Left renal pelvis (tissue), 4 donors: ENCODE data around the gene SMC1A. TPM values are rescaled to one million over a fixed set of nuclear protein-coding genes. Genes with fewer than 3 reads are reported as not detected.
"Not testable (repeated sequence)": the region's sequence is repeated elsewhere in the genome, so short reads cannot be mapped to it uniquely, and the experiment has no call there.

Experiments
- DNase-seq, 4 donors: peaks; one replicate each; pipeline ENCODE4 v3.0.0-alpha.2; 2013; ENCODE audit warnings: low read depth in 4 of 4, low spot score in 3 of 4
- polyA plus RNA-seq, 4 donors: library from polyadenylated mRNA; unstranded; fragments of 120-200 nt; gene quantifications; one replicate each; pipeline ENCODE4 v1.2.1, GENCODE V29; 2013; ENCODE audit not compliant: insufficient read length in 4 of 4

The SMC1A gene
- 100 to 1,000 TPM in 2 of 4 donors, 10 to 100 TPM in 2; 85.5 to 115 (median 104) TPM for polyA plus RNA-seq

DNA sequence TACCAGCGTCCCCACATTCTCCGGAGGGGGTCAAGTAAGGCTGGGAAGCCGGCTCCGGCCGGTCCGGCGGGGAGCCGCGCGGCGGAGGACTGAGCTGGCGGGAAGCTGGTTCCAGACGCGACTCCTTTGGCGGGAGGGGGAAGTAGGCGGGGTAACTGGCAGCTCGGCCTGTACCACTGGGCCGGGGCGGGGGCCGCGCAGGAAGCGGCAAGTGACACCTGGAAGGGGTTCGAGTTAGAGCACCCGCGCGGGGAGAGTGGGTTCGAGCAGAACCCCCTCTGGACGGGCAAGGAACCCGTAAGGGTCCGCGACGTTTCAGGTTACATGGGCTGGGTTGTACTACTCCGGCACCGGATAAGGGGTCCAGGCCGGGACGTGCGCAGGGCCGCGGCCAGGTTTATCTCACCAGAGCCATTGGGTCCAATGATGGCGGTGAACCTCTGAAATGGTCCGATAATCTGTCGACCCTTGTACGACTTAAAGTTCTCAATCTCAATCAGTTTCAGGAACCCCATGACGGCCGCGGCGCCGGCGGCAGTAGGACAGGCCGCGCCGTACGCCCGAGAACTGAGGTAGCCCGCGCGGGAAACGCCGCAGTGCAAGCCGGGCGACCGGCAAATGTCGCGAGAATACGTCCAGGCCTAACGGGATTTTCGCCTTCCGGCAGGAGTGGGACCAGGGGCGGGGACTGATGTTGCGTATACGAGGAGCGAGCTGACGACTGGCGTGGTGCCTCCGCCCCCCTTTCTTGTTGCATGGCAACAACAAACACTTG, at the start of gene SMC1A:
SMC1A (minus strand) TSS at position 569 of the 775 bp plus-strand sequence; CDS start at position 515, 54 bp downstream.
- DNase-seq: peak; percentile 86 to 92 (median 88)

DNA sequence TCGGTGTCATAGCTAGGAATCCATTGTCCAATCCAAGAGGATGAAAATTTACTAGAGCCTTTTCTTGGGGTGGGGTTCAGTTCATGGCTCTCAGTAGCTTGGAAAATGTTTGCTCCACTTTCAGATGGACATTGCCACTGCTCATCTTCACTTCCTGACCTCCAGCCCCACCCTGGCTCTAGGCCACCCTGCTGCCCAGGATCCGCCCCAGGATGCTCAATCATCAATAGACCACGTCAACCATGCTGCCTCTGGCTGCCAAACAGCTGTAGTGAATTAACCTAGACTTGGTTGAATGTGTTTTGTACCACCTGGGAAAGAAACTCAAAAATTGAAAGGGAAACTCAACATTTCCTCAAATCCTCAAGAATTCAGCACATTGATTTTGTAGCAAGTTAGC, 48.9 kb upstream of the SMC1A start:
- DNase-seq: no peak

DNA sequence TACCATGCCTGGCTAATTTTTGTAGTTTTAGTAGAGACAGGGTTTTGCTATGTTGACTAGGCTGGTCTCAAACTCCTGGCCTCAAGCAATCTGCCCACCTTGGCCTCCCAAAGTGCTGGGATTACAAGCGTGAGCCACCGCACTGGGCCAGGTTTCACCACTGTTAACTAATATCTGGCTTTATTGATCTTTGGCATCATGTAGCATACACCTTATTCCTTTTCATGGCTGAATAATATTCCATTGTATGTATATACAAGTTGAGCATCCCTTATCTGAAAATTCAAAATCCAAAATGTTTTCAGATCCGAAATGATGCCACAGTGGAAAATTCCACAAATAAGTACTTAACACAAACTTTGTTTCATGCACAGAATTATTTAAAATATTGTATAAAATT, 46.2 kb upstream of the SMC1A start:
- not testable (repeated sequence) for DNase-seq

DNA sequence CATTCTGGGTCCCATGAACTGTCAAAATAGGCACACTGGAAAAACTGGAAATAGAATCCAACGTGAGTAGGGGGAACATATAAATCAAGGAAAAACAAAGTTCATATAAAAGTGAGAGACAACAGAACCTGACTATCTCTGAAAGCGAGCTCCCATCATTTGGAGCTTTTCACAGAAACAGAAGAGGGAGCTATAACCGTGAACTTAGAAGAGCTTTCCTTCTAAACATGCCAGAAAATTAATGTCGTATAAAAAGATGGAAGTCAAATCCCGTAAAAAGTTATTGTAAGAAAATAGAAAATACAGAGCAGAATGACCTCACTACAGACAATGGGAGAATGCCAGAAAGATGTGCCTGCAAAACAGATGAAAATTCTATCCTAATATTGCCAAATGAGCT, 35.6 kb upstream of the SMC1A start:
- no peak for DNase-seq

DNA sequence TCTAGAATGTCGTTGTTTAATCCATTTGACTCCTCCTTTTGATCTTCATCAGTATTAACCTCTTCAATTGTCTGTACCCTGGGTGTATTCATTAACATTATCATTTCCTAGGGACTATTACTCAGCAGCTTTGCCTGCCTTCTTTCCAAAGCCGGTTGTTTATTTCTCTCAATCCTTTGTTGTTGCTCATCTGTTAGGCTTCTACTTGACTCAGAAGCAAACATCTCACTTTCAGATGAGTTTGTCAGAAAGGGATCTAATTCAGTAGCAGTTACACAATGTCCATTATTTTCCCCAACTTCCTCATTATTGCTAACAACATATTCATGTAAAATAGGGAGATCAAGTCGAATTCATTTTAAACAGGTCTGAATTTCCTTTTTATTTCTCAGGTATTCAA, 33.8 kb upstream of the SMC1A start:
- DNase-seq: no peak

DNA sequence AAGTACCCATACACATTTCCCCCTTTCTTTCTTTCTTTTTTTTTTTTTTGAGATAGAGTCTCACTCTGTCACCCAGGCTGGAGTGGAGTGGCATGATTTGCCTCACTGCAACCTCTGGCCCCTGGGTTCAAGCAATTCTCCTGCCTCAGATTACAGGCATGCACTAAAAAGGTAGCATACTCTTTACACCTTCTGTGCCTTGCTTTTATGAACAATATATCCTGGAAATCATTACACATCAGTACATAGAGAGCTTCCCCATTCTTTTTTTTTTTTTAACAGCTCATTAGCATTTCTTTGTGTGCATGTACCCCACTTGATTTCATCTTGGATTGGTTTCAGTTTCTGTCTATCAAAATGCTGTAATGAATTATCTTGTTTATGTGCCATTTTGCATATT, 30.4 kb upstream of the SMC1A start:
- DNase-seq: no peak

DNA sequence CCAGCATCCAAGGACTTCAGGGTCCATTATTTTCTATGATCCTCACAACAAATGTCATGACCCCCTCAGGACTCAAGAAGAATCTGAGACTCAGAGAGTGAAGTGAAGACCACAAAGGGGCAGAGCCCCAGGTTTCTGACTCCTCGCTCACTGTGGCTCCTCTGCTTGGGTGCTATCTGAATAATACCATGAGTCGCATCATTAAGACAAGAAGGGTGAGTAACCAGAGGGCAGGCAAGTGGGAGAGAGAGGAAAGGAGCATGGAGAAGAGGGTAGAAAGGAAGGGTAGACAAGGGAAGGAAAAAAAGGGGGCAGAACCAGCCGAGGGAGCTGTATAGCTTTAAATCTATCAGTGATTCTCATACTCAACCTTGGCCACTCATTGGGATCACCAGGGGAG, 27.2 kb upstream of the SMC1A start:
- no peak for DNase-seq

DNA sequence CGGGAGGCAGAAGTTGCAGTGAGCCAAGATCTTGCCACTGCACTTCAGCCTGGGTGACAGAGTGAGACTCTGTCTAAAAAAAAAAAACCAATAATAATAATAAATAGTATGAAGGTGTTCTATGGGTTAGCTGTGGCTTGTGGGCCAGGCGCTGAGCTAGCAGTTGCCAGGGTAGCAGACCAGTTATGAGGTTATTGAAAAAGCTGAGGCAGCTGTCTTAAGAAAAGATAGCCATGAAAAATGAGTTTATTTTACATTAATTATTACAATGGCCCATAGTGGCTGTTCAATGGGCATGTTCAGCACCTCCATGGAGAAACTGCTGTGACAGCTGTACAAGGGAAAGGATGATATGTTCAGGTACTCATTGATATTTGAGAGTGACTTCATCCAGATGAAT, 25.0 kb upstream of the SMC1A start:
- DNase-seq: no peak

DNA sequence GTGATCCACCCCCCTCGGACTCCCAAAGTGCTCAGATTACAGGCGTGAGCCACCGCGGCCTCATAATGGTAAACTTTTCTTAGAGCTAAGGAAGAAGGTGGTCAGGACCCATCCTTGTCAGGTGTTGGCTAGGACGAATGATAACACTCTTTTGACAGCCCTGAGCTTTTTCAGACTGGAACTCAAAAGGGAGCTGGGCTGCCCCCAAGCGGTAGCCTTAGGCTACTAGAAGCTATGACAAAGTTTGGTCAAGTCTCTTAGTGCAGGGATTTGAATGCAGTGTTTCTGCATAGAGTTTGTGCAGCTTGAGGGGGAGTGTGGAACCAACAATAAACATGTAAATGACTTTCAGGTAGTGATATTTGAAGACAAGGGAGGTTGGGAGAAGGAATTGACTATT, 23.5 kb upstream of the SMC1A start:
- no peak for DNase-seq

DNA sequence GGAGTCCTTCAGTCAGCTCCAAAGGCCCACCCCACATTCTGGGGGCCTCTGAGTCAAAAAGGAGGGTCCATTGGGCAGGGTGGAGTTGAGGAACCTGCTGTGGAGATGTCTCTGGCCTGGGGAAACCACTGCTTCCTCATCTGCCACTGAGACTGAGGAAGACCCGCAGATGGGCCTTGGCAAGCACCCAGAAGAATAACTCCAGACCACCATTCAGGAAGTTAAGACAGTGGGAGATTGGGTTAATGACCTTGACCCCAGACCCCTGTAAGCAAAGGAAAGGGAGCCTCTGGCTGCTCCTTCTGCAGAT, 19.8 kb upstream of the SMC1A start:
- no peak for DNase-seq

DNA sequence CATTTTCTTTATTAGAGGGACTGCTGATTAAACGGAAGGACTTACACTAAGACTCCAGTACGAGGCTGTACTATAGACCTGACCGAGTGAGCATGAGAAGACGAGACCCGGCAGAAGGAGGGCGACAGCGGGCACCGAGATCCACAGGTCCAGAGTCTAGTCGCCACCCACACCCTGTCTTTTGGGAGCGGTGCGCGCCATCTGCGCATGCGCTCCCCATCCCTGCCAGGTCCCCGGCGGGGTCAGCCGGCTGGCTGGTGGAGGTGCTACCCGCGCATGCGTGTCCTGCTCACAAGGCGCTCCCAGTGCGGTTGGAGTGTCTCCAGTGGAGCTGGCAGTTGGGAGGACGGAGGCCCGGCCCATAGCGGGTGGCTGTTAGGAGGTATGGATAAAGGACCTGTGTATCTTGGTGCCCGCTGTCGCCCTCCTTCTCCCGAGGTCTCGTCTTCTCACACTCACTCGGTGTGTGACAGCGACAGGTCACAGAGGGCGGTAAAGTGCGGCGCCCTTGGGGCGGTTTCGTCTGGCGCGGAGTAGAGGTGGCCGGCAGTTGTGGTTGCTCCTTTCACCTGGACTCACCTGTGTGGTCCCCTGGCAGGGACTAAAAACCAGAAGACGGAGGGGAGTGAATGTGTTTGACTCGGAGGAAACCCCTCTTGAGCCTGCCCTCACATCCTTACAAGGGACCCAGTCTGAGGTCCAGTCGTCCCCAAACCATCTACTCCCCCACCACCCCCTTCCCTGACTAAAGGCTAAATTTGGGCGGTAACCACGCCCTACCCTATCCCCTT, 19.3 kb upstream of the SMC1A start:
- DNase-seq: no peak

DNA sequence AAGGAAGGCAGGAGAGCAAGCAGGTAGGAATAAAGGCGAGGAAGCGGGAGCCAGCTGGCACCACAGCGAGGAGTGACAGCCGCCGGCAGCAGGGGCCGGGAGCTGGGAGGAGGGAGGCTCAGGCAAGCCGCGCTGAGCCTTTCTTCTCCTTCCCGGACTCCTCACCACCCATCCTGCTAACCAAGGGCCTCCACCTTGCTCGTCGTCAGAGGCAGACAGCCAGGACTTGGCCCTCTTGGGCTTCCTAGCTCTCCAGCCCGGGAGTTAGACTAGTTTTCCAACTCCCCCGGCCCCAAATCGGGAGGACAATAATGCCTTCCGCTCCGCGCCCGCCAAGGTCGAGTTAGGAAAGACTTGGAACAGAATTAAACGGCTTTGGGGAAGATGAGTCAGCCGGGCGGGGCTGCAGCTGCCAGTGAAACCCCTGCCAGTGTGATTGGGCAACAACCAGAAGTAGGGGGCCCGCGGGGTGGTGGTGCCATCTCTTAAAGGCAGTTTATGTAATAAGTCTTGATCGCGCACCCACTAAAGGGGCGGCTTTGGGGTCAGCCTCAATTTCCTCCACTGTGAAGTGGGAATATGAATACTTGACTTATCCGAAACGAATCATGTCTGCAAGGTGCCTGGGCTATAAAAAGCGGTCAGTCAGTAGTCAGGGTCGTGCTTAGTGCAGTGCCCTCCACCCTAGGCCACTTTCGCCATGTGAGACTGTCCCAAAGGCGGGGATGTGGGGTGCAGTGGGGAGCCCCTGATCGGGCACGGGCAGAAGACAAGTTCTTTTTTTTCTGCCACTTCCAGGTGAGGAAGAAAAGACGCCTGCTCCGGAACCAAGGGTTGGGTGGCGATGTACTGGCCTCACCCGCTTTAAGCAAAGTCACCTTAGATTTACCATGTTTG, 18.4 kb upstream of the SMC1A start:
- no peak for DNase-seq

DNA sequence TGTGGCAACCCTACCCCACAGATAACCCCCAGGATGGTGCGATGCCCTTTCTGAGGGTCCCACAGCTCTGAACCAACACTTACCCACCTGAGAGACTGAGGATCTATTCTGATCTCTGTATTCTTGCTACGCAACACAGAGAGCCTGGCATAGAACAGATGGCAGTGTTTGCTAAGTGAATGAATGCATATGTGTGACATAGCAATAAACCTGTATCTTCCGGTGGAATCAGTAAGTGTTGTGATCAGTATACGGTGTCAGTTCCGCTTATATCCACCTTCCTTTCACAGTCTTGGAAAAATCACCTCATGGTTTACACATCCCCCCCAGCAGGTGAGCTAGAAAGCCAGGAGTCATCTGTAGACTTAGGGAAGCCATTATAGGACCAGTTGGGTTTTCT, 17.6 kb upstream of the SMC1A start:
- no peak for DNase-seq

DNA sequence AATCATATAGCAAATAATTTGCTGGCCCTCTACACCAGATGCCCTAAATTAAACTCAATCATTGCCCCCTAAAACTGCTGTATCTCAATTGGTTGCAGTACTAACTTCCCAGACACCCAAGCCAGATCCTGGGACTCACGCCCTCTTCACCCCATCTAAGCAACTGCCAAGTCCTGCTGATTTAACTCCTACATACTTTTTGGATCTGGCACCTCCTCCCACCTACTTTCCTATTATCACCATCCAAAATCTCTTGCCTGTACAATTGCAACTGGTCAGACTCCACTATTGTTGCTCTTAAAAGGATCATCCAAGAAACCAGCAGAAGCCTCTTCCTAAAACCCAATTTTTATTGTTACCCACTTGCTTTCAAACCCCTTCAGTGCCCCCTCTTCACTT, 16.4 kb upstream of the SMC1A start:
- no peak for DNase-seq

DNA sequence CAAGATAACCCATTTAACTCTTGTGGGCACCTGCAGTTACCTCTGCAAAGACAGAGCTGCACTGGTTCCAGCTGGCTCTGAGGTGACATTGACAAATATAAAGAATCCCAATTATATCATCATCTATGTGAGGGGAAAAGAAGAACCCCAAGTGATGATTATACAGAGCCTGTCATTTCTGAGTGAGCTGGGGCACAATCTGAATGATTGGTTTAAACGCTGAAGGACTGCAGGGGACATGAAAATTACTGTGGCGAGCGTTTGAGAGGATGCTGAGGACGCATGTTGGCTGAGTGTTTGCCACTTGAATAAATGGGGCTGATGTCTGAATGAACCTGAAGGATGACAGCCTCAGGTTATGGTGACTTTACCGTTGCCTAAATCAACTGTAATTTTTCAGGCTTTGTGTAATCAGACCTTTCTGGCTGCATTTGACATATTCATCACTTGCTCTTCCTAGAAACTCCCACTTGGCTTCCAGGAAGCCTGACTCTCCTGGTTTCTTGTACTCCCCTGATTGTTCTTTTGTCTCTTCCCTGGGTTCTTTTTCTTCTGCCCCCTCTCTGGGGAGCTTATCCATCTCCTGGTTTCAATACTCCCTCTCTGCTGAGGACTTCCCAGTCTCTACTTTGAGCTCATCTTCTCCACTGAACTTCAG, 15.8 kb upstream of the SMC1A start:
- DNase-seq: no peak

DNA sequence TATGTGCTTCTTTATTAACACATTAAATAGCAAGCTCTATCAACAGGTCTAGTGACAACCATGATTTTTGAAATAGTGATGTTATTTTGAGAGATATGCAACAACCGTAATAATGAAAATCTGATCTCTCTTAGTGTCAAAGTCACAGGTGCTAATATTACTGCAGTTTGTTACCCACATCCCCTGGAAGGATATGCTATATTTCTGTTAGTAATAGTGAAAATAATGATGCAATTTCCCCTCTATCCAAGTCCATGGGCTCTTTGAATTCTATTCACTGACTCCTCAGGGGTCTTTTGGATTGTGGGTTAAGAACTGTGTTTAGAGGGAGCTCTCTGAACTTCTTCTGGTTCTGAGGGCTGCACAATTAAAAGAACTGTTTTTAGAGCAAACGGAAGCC, 14.8 kb upstream of the SMC1A start:
- DNase-seq: no peak

DNA sequence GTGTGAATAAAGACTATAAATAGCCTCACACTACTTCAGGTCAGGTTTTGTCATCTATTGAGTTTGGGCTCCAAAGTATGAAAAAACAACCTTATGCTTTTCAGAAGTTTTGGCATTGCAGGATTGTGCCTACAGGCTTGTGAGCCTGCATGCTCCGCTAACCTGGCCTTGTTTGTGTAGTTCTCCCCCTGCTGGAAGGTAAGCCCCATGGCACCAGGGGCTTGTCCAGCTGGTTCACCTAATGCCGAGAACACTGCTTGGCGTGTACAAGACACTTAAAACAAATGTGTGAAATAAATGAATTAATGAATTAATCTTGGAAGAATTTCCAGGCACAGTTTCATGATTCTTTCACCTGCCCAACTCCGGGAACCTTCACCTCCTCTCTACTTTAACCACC, 13.5 kb upstream of the SMC1A start:
- DNase-seq: no peak

DNA sequence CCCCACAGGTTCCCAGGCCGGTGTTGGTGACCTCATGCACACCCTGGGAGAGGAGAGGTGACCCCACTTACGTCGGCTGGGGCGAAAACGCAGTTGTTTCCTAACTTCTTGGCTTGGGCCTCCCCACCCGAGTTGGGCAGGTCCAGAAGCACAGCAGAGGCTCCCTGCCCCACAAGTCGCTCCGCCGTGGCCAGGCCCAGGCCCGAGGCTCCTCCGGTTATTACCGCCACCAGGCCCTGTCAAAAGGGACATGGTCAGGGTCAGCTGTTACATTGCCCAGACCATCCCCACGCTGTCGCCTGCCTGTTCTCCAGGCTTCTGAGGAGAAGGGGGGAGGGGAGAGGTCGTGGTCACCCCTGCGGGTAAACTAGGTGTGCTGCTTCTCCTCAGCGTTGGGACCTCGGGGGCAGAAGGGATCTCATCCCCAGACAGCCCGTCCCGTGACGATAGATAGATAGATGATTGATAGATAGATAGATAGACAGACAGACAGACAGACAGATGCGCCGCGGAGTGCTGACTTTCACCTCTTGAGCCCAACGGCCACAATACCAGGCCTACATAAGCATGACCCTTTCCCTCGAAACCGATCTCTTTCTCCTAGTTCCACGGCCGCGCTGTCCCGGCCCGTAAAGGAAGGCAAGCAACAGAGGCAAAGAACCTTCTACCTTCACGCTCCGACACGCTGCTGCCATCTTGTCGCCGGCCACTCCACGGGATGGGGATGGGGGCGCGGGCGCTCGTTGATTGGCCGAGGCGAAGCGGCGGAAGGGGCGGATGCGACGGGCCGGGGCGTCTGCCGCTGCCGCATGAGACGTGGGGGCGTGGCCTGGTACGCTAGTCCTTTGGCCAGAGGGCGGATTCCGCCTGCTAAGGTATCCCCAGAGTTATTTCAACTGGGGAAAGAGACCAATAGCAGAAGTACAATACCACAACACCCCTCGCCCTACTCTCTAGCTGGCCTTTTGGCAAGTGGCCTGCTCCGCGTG, 11.5 kb upstream of the SMC1A start, which contains the start of gene HSD17B10:
HSD17B10 (minus strand) TSS at position 720 of the 989 bp plus-strand sequence; CDS start at position 695, 25 bp downstream.
- DNase-seq: peak in 2 of 4 donors; percentile 47 to 63

DNA sequence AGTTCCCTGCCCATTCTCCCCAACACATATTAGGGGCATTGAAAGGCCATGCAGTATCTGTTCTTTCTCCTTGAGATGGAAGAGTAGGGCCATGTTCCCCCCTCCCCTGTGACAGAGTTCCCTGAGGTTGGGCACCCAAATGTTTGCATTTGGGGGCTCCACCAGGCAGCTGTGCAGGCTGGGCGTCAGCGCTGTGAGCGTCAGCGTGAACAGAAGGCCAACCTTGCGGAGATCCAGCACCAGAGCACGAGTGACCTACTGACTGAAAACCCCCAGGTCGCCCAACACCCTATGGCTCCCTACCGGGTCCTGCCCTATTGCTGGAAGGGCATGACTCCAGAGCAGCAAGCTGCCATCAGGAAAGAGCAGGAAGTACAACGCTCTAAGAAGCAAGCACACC, 7.8 kb upstream of the SMC1A start:
- DNase-seq: no peak
